GM18858 (cell line): Measurements from ENCODE around the gene KCTD13.
"Not testable (repeated sequence)": the region's sequence is repeated elsewhere in the genome, so short reads cannot be mapped to it uniquely, and the experiment has no call there.

Experiments
- ATAC-seq: cut with Tn5 transposase; IDR thresholded peaks from one replicate; pipeline ENCODE4 v1.9.1; 2021; ENCODE audit not compliant: unreplicated experiment

Gene KCTD13

GRCh38 chr16:29908719-29909220, 17.3 kb downstream of the KCTD13 start:
- no peak for ATAC-seq

GRCh38 chr16:29907973-29908372, 18.1 kb downstream of the KCTD13 start:
- ATAC-seq, result no peak

GRCh38 chr16:29906520-29907244, 19.3 kb downstream of the KCTD13 start:
- ATAC-seq, result no peak

GRCh38 chr16:29905668-29906067, 20.4 kb downstream of the KCTD13 start:
- no peak for ATAC-seq

GRCh38 chr16:29904947-29905346, 21.1 kb downstream of the KCTD13 start:
- no peak for ATAC-seq

- ATAC-seq, result no peak
These were observed 22.4 kb downstream of the KCTD13 start for GRCh38 chr16:29903590-29903989.

- ATAC-seq, result no peak
These were observed 24.4 kb downstream of the KCTD13 start for GRCh38 chr16:29901607-29901945.

GRCh38 chr16:29900888-29901606, 25.0 kb downstream of the KCTD13 start:
- no peak for ATAC-seq

- ATAC-seq, result no peak
These were observed 25.7 kb downstream of the KCTD13 start, which contains the start of gene ASPHD1 for GRCh38 chr16:29900102-29900887. Gene ASPHD1, plus strand, starts transcription at chr16:29900488. Its CDS starts 484 bp downstream, at chr16:29900972.

GRCh38 chr16:29899516-29900101, 26.4 kb downstream of the KCTD13 start, which contains the start of gene SEZ6L2:
Gene SEZ6L2, minus strand, starts transcription at chr16:29899550. Its CDS starts 531 bp downstream, at chr16:29899019.
- ATAC-seq, result no peak

GRCh38 chr16:29898804-29899515, 27.1 kb downstream of the KCTD13 start:
- no peak for ATAC-seq

- no peak for ATAC-seq
These were observed 27.8 kb downstream of the KCTD13 start for GRCh38 chr16:29898135-29898803.

GRCh38 chr16:29897333-29897732, 28.7 kb downstream of the KCTD13 start:
- no peak for ATAC-seq

- no peak for ATAC-seq
These were observed 29.2 kb downstream of the KCTD13 start for GRCh38 chr16:29896841-29897240.

GRCh38 chr16:29894352-29894751, 31.7 kb downstream of the KCTD13 start:
- no peak for ATAC-seq

- no peak for ATAC-seq
These were observed 32.5 kb downstream of the KCTD13 start for GRCh38 chr16:29893553-29893952.

GRCh38 chr16:29892458-29892813, 33.6 kb downstream of the KCTD13 start:
- no peak for ATAC-seq

GRCh38 chr16:29891525-29892457, 34.2 kb downstream of the KCTD13 start:
- no peak for ATAC-seq

- ATAC-seq, result not testable (repeated sequence)
These were observed 36.7 kb downstream of the KCTD13 start for GRCh38 chr16:29889372-29889771.
